Calu3 (cell line): Measurements from ENCODE around the gene SEMA3C. TPM values are rescaled to one million over a fixed set of nuclear protein-coding genes. Genes with fewer than 3 reads are reported as not detected.
A peak's percentile ranks its signal among the peaks of the same experiment; 100 is the strongest.

ENCODE experiments used
- BruUV-seq: library from RNA; stranded (reverse); fragments of 400-500 nt; replicated peaks from 2 replicates; lab custom pipeline; 2021; lab: Mats Ljungman, UMichigan
- CTCF ChIA-PET: fragments of 300-600 bp; sonication (Branson Sonifier 250); formaldehyde crosslinking; loops from one replicate; lab custom pipeline; 2022; ENCODE audit warnings: antibody characterized with exemption; lab: Charles Lee
- DNase-seq: peaks from one replicate; pipeline ENCODE4 v3.0.0; 2022
- H3K27ac Mint-ChIP-seq: one replicate; pipeline ENCODE4 v1.8.0; 2022; ENCODE audit warnings: mixed read lengths; ENCODE audit not compliant: unreplicated experiment
- H3K27me3 Mint-ChIP-seq: one replicate; pipeline ENCODE4 v1.8.0; 2022; ENCODE audit warnings: mixed read lengths; ENCODE audit not compliant: unreplicated experiment
- H3K36me3 Mint-ChIP-seq: one replicate; pipeline ENCODE4 v1.8.0; 2022; ENCODE audit warnings: mild to moderate bottlenecking, moderate library complexity, mixed read lengths; ENCODE audit not compliant: insufficient read depth, unreplicated experiment
- H3K4me1 Mint-ChIP-seq: one replicate; pipeline ENCODE4 v1.8.0; 2022; ENCODE audit warnings: mild to moderate bottlenecking, low read depth, mixed read lengths; ENCODE audit not compliant: unreplicated experiment
- H3K4me3 Mint-ChIP-seq: one replicate; pipeline ENCODE4 v1.8.0; 2022; ENCODE audit warnings: mild to moderate bottlenecking, low read depth, moderate library complexity, mixed read lengths; ENCODE audit not compliant: unreplicated experiment
- H3K9me3 Mint-ChIP-seq: one replicate; pipeline ENCODE4 v1.8.0; 2022; ENCODE audit warnings: low read depth, mixed read lengths; ENCODE audit not compliant: unreplicated experiment
- intact Hi-C: fragments of 100-400 bp; cut with micrococcal nuclease; formaldehyde crosslinking; loops from one replicate; pipeline ENCODE4 v1.10.0; 2022; ENCODE audit not compliant: unreplicated experiment
- total RNA-seq: library from RNA; stranded (reverse); gene quantifications from 2 replicates; pipeline ENCODE4 v1.2.3, GENCODE V29; 2022
- TF ChIP-seq, protein P1 (sequence below): fragments of 200-600 bp; IDR thresholded peaks from one replicate; pipeline ENCODE4 v1.8.0; 2022; ENCODE audit warnings: antibody characterized with exemption; ENCODE audit not compliant: unreplicated experiment

Gene SEMA3C
- total RNA-seq, 1 experiment from 2014 or later = 67.7 TPM

DNA sequence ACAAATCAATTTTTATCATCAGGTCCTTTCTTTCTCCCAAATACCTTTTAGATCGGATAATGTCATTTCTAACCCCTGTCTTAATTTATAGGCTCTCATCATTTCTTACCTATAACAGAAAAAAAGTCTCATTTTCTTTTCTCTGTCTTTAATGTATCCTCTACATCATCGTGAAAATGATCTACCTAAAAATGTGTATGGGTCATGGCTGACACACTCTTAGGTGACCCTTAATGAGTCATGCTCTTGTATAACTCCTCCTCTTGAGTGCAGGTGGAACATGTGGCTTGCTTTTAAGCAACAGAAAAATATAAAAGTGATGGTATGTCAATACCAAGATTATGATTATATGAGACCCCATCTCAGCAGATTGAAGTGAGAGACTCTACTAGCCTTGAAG is 139.4 kb downstream of the SEMA3C start:
- TF ChIP-seq, protein P1, sequence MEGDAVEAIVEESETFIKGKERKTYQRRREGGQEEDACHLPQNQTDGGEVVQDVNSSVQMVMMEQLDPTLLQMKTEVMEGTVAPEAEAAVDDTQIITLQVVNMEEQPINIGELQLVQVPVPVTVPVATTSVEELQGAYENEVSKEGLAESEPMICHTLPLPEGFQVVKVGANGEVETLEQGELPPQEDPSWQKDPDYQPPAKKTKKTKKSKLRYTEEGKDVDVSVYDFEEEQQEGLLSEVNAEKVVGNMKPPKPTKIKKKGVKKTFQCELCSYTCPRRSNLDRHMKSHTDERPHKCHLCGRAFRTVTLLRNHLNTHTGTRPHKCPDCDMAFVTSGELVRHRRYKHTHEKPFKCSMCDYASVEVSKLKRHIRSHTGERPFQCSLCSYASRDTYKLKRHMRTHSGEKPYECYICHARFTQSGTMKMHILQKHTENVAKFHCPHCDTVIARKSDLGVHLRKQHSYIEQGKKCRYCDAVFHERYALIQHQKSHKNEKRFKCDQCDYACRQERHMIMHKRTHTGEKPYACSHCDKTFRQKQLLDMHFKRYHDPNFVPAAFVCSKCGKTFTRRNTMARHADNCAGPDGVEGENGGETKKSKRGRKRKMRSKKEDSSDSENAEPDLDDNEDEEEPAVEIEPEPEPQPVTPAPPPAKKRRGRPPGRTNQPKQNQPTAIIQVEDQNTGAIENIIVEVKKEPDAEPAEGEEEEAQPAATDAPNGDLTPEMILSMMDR = no peak
- Mint-ChIP-seq H3K4me1 (peaks cover 15% of the 10 kb centered on the region), H3K27ac (peak overlapping the region; percentile 19), H3K27me3 (no peaks in the 10 kb centered on the region), H3K36me3 (peaks cover 8% of the 10 kb centered on the region), H3K4me3 (no peak overlapping the region), H3K9me3 (no peaks in the 10 kb centered on the region)
- no TSS peak for BruUV-seq
- CTCF ChIA-PET = no interaction called here
- intact Hi-C loops = no loop called here
- DNase-seq = no peak

DNA sequence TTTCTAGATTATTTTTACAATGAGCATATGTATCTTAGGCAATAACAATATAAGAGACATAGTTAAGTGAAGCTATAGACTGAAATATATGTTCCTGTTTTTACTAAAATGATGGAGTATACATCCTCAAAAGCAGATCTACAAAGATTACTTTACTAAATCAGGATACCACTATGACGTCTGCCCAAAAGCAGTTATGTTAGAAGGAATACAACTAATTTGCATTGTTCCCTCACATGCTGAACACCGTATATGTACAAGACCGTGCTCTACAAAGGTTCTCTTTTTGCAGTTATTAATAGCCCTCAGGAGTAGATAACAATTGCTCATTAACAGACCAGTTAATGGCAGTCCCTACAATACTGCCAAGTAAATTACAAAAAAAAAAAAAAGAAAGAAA is 143.0 kb downstream of the SEMA3C start:
- no peaks in the 10 kb centered on the region for H3K27me3 Mint-ChIP-seq
- DNase-seq = no peak
- CTCF ChIA-PET = no interaction called here
- no peak overlapping the region for H3K4me3 Mint-ChIP-seq
- H3K36me3 Mint-ChIP-seq = peaks cover 8% of the 10 kb centered on the region
- BruUV-seq = no TSS peak
- peaks cover 15% of the 10 kb centered on the region for H3K4me1 Mint-ChIP-seq
- no peaks in the 10 kb centered on the region for H3K9me3 Mint-ChIP-seq
- intact Hi-C loops = no loop called here
- no peak overlapping the region for H3K27ac Mint-ChIP-seq
- TF ChIP-seq, protein P1 = no peak

DNA sequence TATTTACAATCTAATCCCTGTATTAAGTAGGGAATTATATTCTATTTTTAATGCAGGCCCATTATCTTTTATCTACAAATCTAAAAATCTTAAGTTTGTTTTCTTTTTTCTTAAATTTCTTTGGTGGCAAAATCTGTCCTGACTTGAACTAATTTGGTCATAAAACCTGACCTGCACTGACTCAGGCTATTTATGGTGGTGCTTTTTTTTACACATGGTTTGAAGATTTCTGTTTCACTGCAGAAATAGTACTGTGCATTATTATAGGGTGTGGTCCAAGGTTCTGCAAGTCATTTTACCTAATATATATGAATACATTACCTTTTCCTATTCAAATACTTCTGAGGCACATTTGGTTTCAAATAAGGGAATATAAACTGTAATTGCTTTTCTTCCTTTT is 143.4 kb downstream of the SEMA3C start:
- TF ChIP-seq, protein P1 = no peak
- DNase-seq = no peak
- H3K27ac Mint-ChIP-seq = no peak overlapping the region
- CTCF ChIA-PET = no interaction called here
- H3K4me3 Mint-ChIP-seq = no peak overlapping the region
- H3K36me3 Mint-ChIP-seq = peaks cover 8% of the 10 kb centered on the region
- no peaks in the 10 kb centered on the region for H3K27me3 Mint-ChIP-seq
- H3K9me3 Mint-ChIP-seq = no peaks in the 10 kb centered on the region
- intact Hi-C loops = no loop called here
- peaks cover 15% of the 10 kb centered on the region for H3K4me1 Mint-ChIP-seq
- no TSS peak for BruUV-seq

DNA sequence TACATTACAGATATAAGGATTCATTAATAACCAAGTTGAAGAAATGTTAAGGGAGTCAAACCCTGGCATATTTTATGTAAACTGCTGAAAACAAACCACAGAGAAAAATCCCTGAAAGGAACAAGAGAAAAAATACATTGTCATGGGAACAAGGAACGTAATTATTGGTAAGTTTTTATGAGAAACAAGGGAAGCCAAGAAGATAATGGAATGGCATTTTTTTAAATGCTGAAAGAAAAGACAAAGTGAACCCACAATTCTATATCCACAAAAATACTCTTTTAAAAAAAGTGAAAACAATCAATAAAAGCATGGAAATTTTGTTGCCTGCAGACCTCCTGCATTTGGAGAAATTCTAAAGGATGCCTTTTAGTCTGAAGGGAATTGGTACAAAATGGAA is 144.0 kb downstream of the SEMA3C start:
- TF ChIP-seq, protein P1 = no peak

More for the DNA sequence above, 144.0 kb downstream of the SEMA3C start:
- CTCF ChIA-PET = no interaction called here
- no TSS peak for BruUV-seq
- DNase-seq = no peak
- H3K27ac Mint-ChIP-seq = no peak overlapping the region
- no peak overlapping the region for H3K4me3 Mint-ChIP-seq
- intact Hi-C loops = no loop called here
- H3K9me3 Mint-ChIP-seq = no peaks in the 10 kb centered on the region
- peaks cover 8% of the 10 kb centered on the region for H3K36me3 Mint-ChIP-seq
- H3K27me3 Mint-ChIP-seq = no peaks in the 10 kb centered on the region
- H3K4me1 Mint-ChIP-seq = peaks cover 15% of the 10 kb centered on the region
